Measurements from ENCODE around the gene SLC25A43.

GRCh38 chrX:119479845-119480244 is 80.7 kb downstream of the SLC25A43 start:
- TF ChIP-seq, protein P1, sequence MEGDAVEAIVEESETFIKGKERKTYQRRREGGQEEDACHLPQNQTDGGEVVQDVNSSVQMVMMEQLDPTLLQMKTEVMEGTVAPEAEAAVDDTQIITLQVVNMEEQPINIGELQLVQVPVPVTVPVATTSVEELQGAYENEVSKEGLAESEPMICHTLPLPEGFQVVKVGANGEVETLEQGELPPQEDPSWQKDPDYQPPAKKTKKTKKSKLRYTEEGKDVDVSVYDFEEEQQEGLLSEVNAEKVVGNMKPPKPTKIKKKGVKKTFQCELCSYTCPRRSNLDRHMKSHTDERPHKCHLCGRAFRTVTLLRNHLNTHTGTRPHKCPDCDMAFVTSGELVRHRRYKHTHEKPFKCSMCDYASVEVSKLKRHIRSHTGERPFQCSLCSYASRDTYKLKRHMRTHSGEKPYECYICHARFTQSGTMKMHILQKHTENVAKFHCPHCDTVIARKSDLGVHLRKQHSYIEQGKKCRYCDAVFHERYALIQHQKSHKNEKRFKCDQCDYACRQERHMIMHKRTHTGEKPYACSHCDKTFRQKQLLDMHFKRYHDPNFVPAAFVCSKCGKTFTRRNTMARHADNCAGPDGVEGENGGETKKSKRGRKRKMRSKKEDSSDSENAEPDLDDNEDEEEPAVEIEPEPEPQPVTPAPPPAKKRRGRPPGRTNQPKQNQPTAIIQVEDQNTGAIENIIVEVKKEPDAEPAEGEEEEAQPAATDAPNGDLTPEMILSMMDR (conservative IDR thresholded peaks at IDR 0.05; ENCODE audit: low read length) = no peak
- no peak for TF ChIP-seq EZH2phosphoT487 (IDR thresholded peaks at IDR 0.05; ENCODE audit: borderline replicate concordance, low read depth, low read length)

Data from OCI-LY7 (cell line).